ENCODE data around the gene ARID5B.

Gene ARID5B

DNA sequence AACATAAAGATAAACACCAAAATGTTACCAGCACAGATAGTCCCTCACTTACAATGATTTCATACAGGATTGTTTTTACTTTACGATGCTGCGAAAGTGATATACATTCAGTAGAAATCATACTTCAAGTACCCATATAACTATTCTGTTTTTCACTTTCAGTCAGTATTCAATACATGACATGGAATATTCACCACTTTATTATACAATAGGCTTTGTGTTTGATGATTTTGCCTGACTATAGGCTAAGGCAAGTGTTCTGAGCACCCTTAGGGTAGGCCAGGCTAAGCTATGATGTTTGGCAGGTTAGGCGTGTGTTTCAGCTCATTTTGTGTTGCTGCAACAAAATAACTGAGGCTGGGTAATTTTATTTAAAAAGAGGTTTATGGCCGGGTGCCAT, 212.2 kb downstream of the ARID5B start:
- no peak for DNase-seq

DNA sequence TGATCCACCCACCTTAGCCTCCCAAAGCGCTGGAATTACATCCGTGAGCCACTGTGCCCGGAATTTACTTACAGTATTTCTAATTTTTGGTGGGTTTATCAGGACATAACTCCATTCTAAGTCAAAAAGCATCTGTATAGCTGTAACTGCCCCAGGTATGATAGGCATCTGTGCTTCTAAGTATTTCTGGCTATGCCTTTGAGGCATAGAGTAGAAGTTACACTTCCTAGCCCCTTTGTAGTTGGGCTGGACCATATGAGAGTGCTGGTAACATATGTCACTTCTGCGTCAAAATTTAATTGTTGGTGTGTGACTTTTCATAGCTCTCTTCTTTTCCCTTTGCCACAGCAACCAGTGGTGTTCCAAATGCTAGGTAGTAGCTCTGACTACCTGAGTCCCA, 213.8 kb downstream of the ARID5B start:
- no peak for DNase-seq

DNA sequence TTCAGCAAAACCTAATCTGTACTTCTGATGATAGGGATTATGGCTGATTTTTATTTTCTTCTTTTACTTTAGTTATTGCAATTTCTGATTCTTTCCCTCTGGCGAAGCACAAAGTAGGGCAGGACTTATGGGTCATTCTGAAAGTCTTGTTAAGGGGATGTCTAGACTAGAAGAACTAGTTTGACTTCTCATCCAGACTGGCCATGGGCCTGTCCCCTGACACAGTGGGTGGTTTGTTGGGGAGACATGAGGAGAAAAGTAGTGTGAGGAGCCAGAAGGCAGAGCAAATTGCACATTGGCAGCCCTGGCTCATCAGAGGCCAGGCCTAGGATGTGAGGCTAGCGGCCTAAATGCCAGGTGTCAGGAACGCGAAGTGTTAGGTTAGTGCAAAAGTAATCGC, 214.3 kb downstream of the ARID5B start:
- no peak for DNase-seq

DNA sequence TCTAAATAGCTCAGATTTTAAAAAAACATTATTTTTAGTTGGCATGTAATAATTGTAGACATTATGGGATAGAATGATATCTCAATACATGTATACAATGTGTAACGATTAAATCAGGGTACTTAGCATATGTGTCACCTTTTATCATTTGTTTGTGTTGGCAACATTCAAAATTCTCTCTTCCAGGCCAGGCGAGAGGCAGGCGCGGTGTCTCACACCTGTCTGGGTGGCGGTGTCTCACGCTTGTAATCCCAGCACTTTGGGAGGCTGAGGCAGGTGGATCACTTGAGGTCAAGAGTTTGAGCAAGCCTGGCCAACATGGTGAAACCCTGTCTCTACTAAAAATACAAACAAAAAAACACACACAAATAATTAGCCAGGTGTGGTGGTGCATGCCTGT, 215.4 kb downstream of the ARID5B start:
- no peak for DNase-seq

DNA sequence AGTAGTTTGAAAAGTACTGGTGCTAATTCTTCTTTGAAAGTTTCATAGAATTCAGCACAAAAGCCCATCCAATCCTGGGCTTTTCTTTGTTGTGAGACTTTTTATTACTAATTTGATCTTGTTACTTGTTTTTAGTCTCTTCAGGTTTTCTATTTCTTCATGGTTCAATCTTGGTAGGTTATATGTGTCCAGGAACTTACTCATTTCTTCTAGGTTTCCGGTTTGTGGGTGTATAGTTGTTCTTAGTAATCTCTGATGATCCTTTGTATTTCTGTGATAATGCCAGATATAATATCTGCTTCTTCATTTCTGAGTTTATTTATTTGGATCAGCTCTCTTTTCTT, 219.7 kb downstream of the ARID5B start:
- DNase-seq = no peak

DNA sequence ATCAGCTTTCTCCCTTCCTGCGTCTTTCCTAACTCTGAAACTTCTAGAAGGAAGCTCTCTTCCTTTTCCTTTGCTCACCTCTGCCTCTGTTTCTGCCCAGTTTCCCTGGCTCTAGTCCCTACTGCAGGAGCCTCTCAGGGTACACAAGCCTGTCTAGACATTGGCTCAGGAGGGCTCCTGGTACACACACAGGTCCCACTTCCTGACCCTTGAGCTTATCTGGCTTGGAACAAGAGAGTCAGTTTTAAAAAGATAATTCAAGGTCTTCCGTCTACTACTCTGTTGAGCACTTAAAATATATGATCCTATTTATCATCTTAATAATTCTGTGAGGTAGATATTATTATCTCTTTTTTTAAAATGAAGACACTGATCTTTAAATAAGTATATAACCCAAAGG, 226.5 kb downstream of the ARID5B start:
- DNase-seq = no peak

DNA sequence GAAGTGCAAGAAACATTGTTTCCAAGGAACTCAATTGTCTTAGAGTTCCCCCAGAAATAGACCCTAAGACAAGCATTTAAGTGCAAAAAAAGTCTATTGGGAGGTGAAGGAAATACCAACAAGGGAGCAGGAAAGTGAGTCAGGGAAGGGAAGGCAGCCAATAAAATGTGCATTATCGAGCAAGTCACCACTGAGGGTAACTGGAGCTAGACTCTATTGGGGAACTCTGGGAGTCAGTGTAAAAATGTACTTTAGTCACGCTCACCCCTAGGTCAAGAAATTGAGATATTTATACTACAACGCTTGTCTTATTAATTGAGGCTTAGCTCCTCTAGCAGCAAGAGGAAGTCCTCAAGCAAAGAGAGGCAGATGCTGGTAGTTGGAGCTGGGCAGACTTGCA, 229.4 kb downstream of the ARID5B start:
- DNase-seq = no peak

DNA sequence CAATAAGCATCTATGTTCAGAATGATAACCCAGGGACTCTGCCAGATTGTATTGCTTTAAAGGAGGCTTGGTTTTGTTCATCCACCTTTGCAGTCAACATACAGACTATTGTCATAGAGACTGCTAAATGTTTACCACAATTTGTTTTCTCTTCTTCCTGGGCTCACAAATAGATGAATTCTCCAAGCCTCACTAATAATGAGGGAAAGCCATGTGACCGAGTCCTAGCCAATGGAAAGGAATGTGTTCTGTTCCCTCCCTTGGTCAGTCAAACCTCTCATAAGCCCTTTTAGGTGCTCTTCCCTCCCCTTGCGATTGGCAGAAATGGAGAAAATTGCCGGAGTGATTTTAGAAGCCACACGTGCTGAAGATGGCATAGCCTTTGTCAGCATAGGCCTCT, 230.2 kb downstream of the ARID5B start:
- no peak for DNase-seq

DNA sequence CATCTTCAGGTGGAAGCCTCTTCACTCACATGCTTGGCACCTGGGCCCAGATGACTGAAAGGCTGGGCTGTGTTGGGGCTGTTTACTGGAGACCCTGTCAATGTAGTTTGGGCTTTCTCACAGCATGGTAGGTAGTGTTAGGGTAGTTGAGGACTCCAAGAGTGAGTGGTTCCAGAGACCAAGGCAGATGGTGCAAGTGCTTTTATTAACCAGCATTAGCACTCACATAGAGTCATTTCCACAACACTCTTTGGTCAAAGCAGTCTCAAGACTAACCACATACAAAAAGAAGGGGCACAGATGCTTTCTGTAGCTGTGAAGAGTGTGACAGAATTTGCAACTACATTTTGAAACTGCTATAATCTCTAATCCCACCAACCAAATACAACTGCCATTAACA, 232.1 kb downstream of the ARID5B start:
- DNase-seq = no peak

DNA sequence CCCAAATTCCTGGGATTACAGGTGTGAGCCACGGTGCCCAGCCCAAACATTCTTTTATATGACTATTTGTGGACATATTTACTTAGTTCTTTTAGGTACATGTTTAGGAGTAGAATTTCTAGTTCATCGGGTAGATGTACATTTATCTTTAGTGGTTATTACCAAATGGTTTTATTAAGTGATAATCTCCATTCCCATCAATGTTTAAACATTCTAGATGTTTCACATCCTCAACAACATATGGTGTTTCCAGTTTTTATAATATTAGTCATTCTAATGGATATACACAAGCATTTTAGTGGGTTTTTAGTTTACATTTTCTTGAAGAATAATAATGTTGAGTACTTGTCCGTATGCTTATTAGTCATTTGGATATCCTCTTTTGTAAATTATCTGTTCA, 235.4 kb downstream of the ARID5B start:
- DNase-seq = no peak
